RWPE2 (cell line): Measurements from ENCODE around the gene FOXN3.
A peak's percentile ranks its signal among the peaks of the same experiment; 100 is the strongest.

Source experiments
- ATAC-seq: fragments of 200-7000 bp; cut with Tn5 transposase; 3 replicates; pipeline ENCODE4 v1.9.1; 2021; ENCODE audit warnings: low read depth
- DNase-seq: peaks from one replicate; pipeline ENCODE4 v3.0.0-alpha.2; 2020; ENCODE audit warnings: low spot score
- H3K27ac ChIP-seq: fragments of 450-650 bp; 2 replicates; pipeline ENCODE4 v1.5.1; 2017; ENCODE audit warnings: mild to moderate bottlenecking; ENCODE audit not compliant: poor library complexity, severe bottlenecking
- H3K27me3 ChIP-seq: fragments of 250-450 bp; sonication (Bioruptor Pico); 2 replicates; pipeline ENCODE4 v1.5.1; 2021; ENCODE audit warnings: mild to moderate bottlenecking, moderate library complexity; ENCODE audit not compliant: insufficient read depth, poor library complexity, severe bottlenecking
- H3K36me3 ChIP-seq: fragments of 250-450 bp; sonication (Bioruptor Pico); 2 replicates; pipeline ENCODE4 v1.5.1; 2020; ENCODE audit warnings: low read depth, mild to moderate bottlenecking, moderate library complexity
- H3K4me1 ChIP-seq: fragments of 250-450 bp; sonication (Bioruptor Pico); 2 replicates; pipeline ENCODE4 v1.5.1; 2021; ENCODE audit warnings: mild to moderate bottlenecking, moderate library complexity; ENCODE audit not compliant: insufficient read depth, poor library complexity, severe bottlenecking
- H3K4me3 ChIP-seq: fragments of 250-450 bp; sonication (Bioruptor Pico); 2 replicates; pipeline ENCODE4 v1.5.1; 2021; ENCODE audit warnings: mild to moderate bottlenecking, moderate library complexity; ENCODE audit not compliant: severe bottlenecking
- H3K9me3 ChIP-seq: fragments of 250-450 bp; sonication (Bioruptor Pico); 2 replicates; pipeline ENCODE4 v1.5.1; 2021; ENCODE audit warnings: mild to moderate bottlenecking, moderate library complexity; ENCODE audit not compliant: severe bottlenecking
- TF ChIP-seq, protein P1 (sequence below): fragments of 450-650 bp; IDR thresholded peaks from one replicate; pipeline ENCODE4 v1.5.1; 2017; ENCODE audit warnings: mild to moderate bottlenecking, moderate library complexity; ENCODE audit not compliant: poor library complexity, severe bottlenecking

FOXN3 gene

DNA sequence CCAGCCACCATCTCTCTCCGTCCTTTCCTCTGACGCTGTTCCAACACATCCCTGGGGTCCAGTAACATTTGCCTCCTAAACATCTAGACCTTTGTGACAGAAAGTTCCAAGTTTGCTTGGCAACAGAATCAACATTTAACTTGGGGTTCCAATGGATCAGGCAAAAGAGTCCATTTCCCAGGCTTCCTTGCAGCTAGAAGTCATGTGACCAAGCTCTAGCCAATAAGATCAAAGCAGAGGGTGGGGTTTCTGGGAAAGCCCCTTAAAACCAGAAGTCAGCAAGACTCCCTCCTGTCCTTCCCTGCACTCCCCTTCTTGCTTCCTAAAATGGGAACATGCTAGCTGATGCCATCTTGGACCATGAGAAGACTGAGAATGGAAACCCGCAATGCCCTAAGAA is 14.7 kb downstream of the FOXN3 start:
- Histone ChIP-seq H3K27me3 (no peaks in the 10 kb centered on the region), H3K9me3 (no peaks in the 10 kb centered on the region), H3K4me1 (no peaks in the 10 kb centered on the region), H3K27ac (no peak overlapping the region), H3K36me3 (no peaks in the 10 kb centered on the region), H3K4me3 (no peak overlapping the region)
- DNase-seq: no peak
- TF ChIP-seq, protein P1, sequence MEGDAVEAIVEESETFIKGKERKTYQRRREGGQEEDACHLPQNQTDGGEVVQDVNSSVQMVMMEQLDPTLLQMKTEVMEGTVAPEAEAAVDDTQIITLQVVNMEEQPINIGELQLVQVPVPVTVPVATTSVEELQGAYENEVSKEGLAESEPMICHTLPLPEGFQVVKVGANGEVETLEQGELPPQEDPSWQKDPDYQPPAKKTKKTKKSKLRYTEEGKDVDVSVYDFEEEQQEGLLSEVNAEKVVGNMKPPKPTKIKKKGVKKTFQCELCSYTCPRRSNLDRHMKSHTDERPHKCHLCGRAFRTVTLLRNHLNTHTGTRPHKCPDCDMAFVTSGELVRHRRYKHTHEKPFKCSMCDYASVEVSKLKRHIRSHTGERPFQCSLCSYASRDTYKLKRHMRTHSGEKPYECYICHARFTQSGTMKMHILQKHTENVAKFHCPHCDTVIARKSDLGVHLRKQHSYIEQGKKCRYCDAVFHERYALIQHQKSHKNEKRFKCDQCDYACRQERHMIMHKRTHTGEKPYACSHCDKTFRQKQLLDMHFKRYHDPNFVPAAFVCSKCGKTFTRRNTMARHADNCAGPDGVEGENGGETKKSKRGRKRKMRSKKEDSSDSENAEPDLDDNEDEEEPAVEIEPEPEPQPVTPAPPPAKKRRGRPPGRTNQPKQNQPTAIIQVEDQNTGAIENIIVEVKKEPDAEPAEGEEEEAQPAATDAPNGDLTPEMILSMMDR: no peak
- ATAC-seq: no peak

DNA sequence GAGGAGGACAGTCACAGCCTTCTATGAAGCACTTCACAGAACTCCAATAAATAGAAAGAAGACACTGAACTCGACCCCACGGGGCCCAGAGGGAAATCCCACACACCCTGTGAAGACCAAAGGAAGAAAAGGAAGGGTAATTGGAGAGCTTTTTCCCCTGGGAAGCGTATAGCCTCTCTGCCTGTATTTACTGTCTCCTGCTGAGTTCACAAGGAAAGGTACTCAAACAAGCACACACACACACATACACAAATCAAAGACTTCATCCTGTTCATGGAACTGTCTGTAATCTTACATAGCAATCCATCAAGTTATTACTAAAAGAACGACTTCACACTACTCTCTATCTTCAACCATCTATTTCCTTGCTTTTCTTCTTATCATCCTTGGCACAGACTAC is 15.3 kb downstream of the FOXN3 start:
- no peaks in the 10 kb centered on the region for H3K9me3 ChIP-seq
- DNase-seq (no peak), ATAC-seq (no peak)
- TF ChIP-seq, protein P1: no peak
- H3K4me3 ChIP-seq: no peak overlapping the region
- no peaks in the 10 kb centered on the region for H3K27me3 ChIP-seq
- no peaks in the 10 kb centered on the region for H3K36me3 ChIP-seq
- H3K4me1 ChIP-seq: no peaks in the 10 kb centered on the region
- no peak overlapping the region for H3K27ac ChIP-seq

DNA sequence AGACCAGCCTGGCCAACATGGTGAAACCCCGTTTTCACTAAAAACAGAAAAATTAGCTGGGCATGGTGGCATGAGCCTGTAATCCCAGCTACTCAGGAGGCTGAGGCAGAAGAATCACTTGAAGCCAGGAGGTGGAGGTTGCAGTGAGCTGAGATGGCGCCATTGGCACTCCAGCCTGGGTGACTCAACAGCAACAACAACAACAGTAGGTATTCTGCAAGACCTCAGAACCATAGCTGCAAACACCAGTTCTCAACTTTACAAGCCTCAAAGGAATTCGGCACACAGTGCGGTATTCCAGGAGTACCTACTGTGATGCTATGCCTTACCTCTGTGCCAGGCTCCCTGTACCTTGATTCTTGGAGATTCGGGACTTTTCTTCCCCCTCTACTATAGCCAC is 15.8 kb downstream of the FOXN3 start:
- no peaks in the 10 kb centered on the region for H3K27me3 ChIP-seq
- TF ChIP-seq, protein P1: no peak
- ATAC-seq: no peak
- no peak overlapping the region for H3K4me3 ChIP-seq
- no peaks in the 10 kb centered on the region for H3K9me3 ChIP-seq
- H3K36me3 ChIP-seq: no peaks in the 10 kb centered on the region
- H3K27ac ChIP-seq: no peak overlapping the region
- DNase-seq: peak; percentile 22
- no peaks in the 10 kb centered on the region for H3K4me1 ChIP-seq

DNA sequence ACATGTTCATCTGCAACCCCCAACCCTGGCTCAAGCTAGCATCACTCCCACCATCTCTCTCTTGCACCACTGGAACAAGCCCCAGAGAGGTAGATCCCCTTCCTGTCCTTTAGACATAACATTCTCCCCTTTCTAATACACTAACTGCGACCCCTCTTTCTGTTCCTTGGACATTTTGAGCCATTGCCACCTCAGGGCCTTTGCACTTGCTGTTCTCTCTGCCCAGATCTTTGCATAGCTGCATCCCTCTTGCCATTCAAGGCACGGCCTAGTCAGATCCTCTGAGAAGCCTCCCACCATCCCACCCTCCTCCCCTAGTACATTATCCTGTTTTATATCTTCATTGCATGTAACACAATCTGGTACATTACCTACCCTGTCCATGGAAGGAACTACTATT is 16.5 kb downstream of the FOXN3 start:
- Histone ChIP-seq H3K36me3 (no peaks in the 10 kb centered on the region), H3K4me3 (no peak overlapping the region), H3K27me3 (no peaks in the 10 kb centered on the region), H3K27ac (no peak overlapping the region), H3K9me3 (no peaks in the 10 kb centered on the region), H3K4me1 (no peaks in the 10 kb centered on the region)
- DNase-seq: peak; percentile 12
- ATAC-seq: no peak
- TF ChIP-seq, protein P1: no peak

DNA sequence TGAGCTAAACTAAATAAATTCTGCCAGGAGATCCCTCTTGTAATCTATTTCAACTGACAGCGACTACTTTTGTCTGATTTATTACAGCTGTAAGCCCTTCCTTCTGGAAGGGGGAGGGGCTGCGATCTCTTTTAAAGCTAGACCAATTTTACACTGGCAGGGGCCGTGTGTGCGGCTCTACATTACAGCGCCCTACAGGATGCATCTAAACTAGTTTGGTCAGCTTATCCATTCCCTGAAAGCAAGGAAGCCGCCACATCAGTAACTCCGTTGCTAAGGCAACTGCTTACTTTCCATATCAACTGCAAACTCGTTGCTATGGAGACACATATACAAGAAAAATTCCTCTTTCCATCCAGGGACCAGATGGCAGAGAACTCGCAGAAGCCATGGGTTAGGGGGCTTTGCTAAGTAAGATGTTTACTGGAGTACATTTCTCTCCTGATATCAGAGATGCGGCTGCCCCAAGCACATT is 17.4 kb downstream of the FOXN3 start:
- DNase-seq (peak; percentile 12), ATAC-seq (no peak)
- Histone ChIP-seq H3K27me3 (no peaks in the 10 kb centered on the region), H3K4me3 (no peak overlapping the region), H3K27ac (no peak overlapping the region), H3K36me3 (no peaks in the 10 kb centered on the region), H3K4me1 (no peaks in the 10 kb centered on the region), H3K9me3 (no peaks in the 10 kb centered on the region)
- TF ChIP-seq, protein P1: no peak
